Kidney epithelial cell (primary cell): ENCODE measurements around the gene MACROD2. TPM values are rescaled to one million over a fixed set of nuclear protein-coding genes. Genes with fewer than 3 reads are reported as not detected.

Experiments used
- DNase-seq: peaks from one replicate; pipeline ENCODE4 v3.0.0-alpha.2; 2010; ENCODE audit warnings: low read depth
- H3K27me3 ChIP-seq: 2 replicates; pipeline ENCODE4 v1.6.0; 2011; ENCODE audit warnings: low read length; ENCODE audit not compliant: control insufficient read depth, insufficient read depth
- H3K36me3 ChIP-seq: 2 replicates; pipeline ENCODE4 v1.5.1; 2011; ENCODE audit warnings: low read length; ENCODE audit not compliant: control insufficient read depth, insufficient read depth
- H3K4me3 ChIP-seq: 2 replicates; pipeline ENCODE4 v1.5.1; 2011; ENCODE audit warnings: low read depth, mild to moderate bottlenecking, control low read depth, low read length
- total RNA-seq: library from RNA; depleted of rRNA; stranded (reverse); fragments of >200 nt; gene quantifications from 2 replicates; pipeline ENCODE4 v1.2.3, GENCODE V29; 2015
- TF ChIP-seq, protein P1 (sequence below): IDR thresholded peaks from 2 replicates; pipeline ENCODE4 v1.5.1; 2011; ENCODE audit warnings: mild to moderate bottlenecking, moderate library complexity, low read length, control low read depth, inconsistent platforms; ENCODE audit not compliant: insufficient read depth, poor library complexity, severe bottlenecking

Gene MACROD2
- total RNA-seq, 1 donor from 2014 or later, result 0.79 TPM

DNA sequence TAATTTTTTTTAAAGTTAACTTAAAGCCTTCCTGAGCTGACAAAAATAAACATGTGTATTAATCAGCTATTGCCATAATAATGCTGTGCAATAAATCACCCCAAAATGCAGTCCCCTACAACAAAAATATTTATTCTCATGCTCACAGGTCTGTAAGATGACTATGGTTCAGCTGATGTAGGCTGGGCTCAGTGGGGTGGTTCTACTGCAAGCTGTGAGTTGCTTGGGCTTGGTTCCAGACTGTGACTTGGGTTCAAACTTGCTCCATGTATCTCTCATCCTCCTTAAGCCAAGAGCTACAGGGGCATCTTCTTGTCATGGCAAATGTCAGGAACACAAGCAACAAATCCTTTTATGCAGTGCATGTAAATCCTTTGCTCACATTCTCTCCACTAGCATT lies 1933.6 kb downstream of the MACROD2 start:
- Histone ChIP-seq H3K27me3 (no peaks in the 10 kb centered on the region), H3K4me3 (no peak overlapping the region), H3K36me3 (no peaks in the 10 kb centered on the region)
- DNase-seq, result no peak
- TF ChIP-seq, protein P1, sequence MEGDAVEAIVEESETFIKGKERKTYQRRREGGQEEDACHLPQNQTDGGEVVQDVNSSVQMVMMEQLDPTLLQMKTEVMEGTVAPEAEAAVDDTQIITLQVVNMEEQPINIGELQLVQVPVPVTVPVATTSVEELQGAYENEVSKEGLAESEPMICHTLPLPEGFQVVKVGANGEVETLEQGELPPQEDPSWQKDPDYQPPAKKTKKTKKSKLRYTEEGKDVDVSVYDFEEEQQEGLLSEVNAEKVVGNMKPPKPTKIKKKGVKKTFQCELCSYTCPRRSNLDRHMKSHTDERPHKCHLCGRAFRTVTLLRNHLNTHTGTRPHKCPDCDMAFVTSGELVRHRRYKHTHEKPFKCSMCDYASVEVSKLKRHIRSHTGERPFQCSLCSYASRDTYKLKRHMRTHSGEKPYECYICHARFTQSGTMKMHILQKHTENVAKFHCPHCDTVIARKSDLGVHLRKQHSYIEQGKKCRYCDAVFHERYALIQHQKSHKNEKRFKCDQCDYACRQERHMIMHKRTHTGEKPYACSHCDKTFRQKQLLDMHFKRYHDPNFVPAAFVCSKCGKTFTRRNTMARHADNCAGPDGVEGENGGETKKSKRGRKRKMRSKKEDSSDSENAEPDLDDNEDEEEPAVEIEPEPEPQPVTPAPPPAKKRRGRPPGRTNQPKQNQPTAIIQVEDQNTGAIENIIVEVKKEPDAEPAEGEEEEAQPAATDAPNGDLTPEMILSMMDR, result no peak

DNA sequence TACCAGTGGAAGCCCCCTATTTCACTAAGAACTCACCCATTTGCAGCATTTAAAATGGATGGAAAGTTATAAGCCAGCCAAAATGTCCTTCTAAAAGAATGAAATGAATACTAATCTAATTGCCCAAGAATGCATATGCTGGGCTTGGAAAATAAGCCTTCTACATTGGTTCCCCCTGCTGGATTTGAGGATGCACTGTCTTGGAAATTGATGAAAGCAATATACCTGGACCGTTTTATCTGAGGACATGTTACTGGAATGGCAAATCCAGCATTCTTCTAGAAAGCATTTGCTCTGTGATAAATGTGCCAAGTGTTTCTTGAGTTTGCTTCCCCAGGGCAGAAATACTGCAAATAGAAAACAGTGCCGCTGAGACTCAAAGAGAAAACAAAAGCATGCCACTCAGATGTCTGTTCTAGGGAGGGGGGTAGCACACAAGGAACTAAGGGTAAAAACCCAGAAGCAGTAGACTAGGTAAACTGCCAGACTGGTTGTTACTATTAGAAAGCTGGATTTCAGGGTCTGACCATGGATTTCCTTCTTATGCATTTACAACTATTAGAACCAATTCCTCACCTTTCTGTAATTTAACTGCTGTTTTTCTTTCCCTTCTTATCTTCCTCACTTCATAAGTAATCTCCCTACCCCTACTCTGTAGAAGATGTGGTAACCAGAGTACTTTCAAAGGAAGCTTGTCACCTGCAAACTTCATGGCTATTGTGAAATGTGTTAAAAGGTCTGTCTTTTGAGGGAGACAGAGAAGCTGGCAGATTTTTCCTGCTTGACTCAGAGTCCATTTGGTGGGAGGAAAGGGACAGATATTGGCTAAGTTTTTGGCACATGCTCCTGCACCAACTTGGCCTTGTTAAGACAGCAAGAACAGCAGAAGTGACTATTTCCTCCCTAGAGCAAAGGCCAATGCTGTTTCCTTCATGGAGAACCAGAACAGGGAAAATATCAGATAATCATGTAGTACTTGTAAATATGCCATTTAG lies 1935.3 kb downstream of the MACROD2 start:
- H3K27me3 ChIP-seq, result no peaks in the 10 kb centered on the region
- no peak for DNase-seq

GRCh38 chr20:15931897-15932296 lies 1936.6 kb downstream of the MACROD2 start:
- H3K4me3 ChIP-seq, result no peak overlapping the region
- H3K27me3 ChIP-seq, result no peaks in the 10 kb centered on the region
- DNase-seq, result no peak
- TF ChIP-seq, protein P1, result no peak
- H3K36me3 ChIP-seq, result no peaks in the 10 kb centered on the region

More for the DNA sequence above, 1935.3 kb downstream of the MACROD2 start:
- TF ChIP-seq, protein P1, result peak; percentile 58
- H3K36me3 ChIP-seq, result no peaks in the 10 kb centered on the region
- H3K4me3 ChIP-seq, result no peak overlapping the region

- TF ChIP-seq, protein P1, result no peak
- no peak for DNase-seq
- Histone ChIP-seq H3K4me3 (no peak overlapping the region), H3K27me3 (no peaks in the 10 kb centered on the region), H3K36me3 (no peaks in the 10 kb centered on the region)
These were observed 1941.9 kb downstream of the MACROD2 start for GRCh38 chr20:15937179-15937578.

GRCh38 chr20:15938847-15939246 lies 1943.5 kb downstream of the MACROD2 start:
- Histone ChIP-seq H3K27me3 (no peaks in the 10 kb centered on the region), H3K36me3 (no peaks in the 10 kb centered on the region), H3K4me3 (no peak overlapping the region)
- no peak for DNase-seq
- TF ChIP-seq, protein P1, result no peak
